ENCODE measurements around the gene TMEM151B. TPM values are rescaled to one million over a fixed set of nuclear protein-coding genes. Genes with fewer than 3 reads are reported as not detected.

The TMEM151B gene
- total and polyA plus RNA-seq, 2 donors from 2014 or later: not detected

GRCh38 chr6:44271914-44272313, 1.7 kb downstream of the TMEM151B start:
- H3K27me3 ChIP-seq (ENCODE audit: control insufficient read depth, insufficient read depth, low read length): peaks cover 12% of the 10 kb centered on the region
- peaks cover 0 to 2% (median 0%) of the 10 kb centered on the region in 3 donors for H3K4me1 ChIP-seq (ENCODE audit: control insufficient read depth in 2 of 3, insufficient read depth in 2 of 3, low read depth in 1 of 3, low read length in 3 of 3)
- DNase-seq: no peak
- TF ChIP-seq CTCF (IDR thresholded peaks at IDR 0.05; ENCODE audit: borderline replicate concordance, extremely low read depth, insufficient read depth): no peak
- FAIRE-seq: no peak
- no peak overlapping the region for H3K27ac ChIP-seq (ENCODE audit: low read depth in 2 of 2, low read length in 2 of 2)
- H3K9me3 ChIP-seq (ENCODE audit: control insufficient read depth in 2 of 3, insufficient read depth in 1 of 3, low read length in 3 of 3): no peaks in the 10 kb centered on the region
- H3K9ac ChIP-seq (ENCODE audit: low read length in 3 of 3): no peak overlapping the region
- no peaks in the 10 kb centered on the region for H3K36me3 ChIP-seq (ENCODE audit: control insufficient read depth in 2 of 3, insufficient read depth in 3 of 3, low read length in 3 of 3)
- no peak overlapping the region for H3K4me3 ChIP-seq (ENCODE audit: low read length in 3 of 3)
- intact Hi-C loops (cut with DNase I): no loop called here

GRCh38 chr6:44272529-44272928, 2.3 kb downstream of the TMEM151B start:
- Histone ChIP-seq H3K27me3 (ENCODE audit: control insufficient read depth, insufficient read depth, low read length) (peaks cover 12% of the 10 kb centered on the region), H3K9ac (ENCODE audit: low read length in 3 of 3) (no peak overlapping the region), H3K4me1 (ENCODE audit: control insufficient read depth in 2 of 3, insufficient read depth in 2 of 3, low read depth in 1 of 3, low read length in 3 of 3) (peaks cover 0 to 2% (median 0%) of the 10 kb centered on the region in 3 donors), H3K36me3 (ENCODE audit: control insufficient read depth in 2 of 3, insufficient read depth in 3 of 3, low read length in 3 of 3) (no peaks in the 10 kb centered on the region), H3K9me3 (ENCODE audit: control insufficient read depth in 2 of 3, insufficient read depth in 1 of 3, low read length in 3 of 3) (no peaks in the 10 kb centered on the region), H3K4me3 (ENCODE audit: low read length in 3 of 3) (no peak overlapping the region), H3K27ac (ENCODE audit: low read depth in 2 of 2, low read length in 2 of 2) (no peak overlapping the region)
- no peak for TF ChIP-seq CTCF (IDR thresholded peaks at IDR 0.05; ENCODE audit: borderline replicate concordance, extremely low read depth, insufficient read depth)
- FAIRE-seq (no peak), DNase-seq (no peak)
- intact Hi-C loops (cut with DNase I): no loop called here

- DNase-seq: no peak
- H3K36me3 ChIP-seq (ENCODE audit: control insufficient read depth in 2 of 3, insufficient read depth in 3 of 3, low read length in 3 of 3): no peaks in the 10 kb centered on the region
- no peak overlapping the region for H3K4me3 ChIP-seq (ENCODE audit: low read length in 3 of 3)
- TF ChIP-seq CTCF (IDR thresholded peaks at IDR 0.05; ENCODE audit: borderline replicate concordance, extremely low read depth, insufficient read depth): no peak
- H3K9ac ChIP-seq (ENCODE audit: low read length in 3 of 3): no peak overlapping the region
- H3K4me1 ChIP-seq (ENCODE audit: control insufficient read depth in 2 of 3, insufficient read depth in 2 of 3, low read depth in 1 of 3, low read length in 3 of 3): peaks cover 0 to 2% (median 0%) of the 10 kb centered on the region in 3 donors
- intact Hi-C loops (cut with DNase I): no loop called here
- no peak overlapping the region for H3K27ac ChIP-seq (ENCODE audit: low read depth in 2 of 2, low read length in 2 of 2)
- H3K27me3 ChIP-seq (ENCODE audit: control insufficient read depth, insufficient read depth, low read length): peaks cover 12% of the 10 kb centered on the region
- no peak for FAIRE-seq
- H3K9me3 ChIP-seq (ENCODE audit: control insufficient read depth in 2 of 3, insufficient read depth in 1 of 3, low read length in 3 of 3): no peaks in the 10 kb centered on the region
These were observed 2.8 kb downstream of the TMEM151B start for GRCh38 chr6:44272999-44273566.

GRCh38 chr6:44273617-44274016, 3.4 kb downstream of the TMEM151B start:
- Histone ChIP-seq H3K4me1 (ENCODE audit: control insufficient read depth in 2 of 3, insufficient read depth in 2 of 3, low read depth in 1 of 3, low read length in 3 of 3) (peaks cover 0 to 2% (median 0%) of the 10 kb centered on the region in 3 donors), H3K27me3 (ENCODE audit: control insufficient read depth, insufficient read depth, low read length) (peaks cover 14% of the 10 kb centered on the region), H3K9ac (ENCODE audit: low read length in 3 of 3) (no peak overlapping the region), H3K36me3 (ENCODE audit: control insufficient read depth in 2 of 3, insufficient read depth in 3 of 3, low read length in 3 of 3) (no peaks in the 10 kb centered on the region), H3K4me3 (ENCODE audit: low read length in 3 of 3) (no peak overlapping the region), H3K9me3 (ENCODE audit: control insufficient read depth in 2 of 3, insufficient read depth in 1 of 3, low read length in 3 of 3) (no peaks in the 10 kb centered on the region), H3K27ac (ENCODE audit: low read depth in 2 of 2, low read length in 2 of 2) (no peak overlapping the region)
- no peak for FAIRE-seq
- DNase-seq: no peak
- intact Hi-C loops (cut with DNase I): no loop called here
- no peak for TF ChIP-seq CTCF (IDR thresholded peaks at IDR 0.05; ENCODE audit: borderline replicate concordance, extremely low read depth, insufficient read depth)

Data from kidney (tissue), 14 donors.